Natural killer cell (primary cell): ENCODE measurements around the gene RRP1. TPM values are rescaled to one million over a fixed set of nuclear protein-coding genes. Genes with fewer than 3 reads are reported as not detected.

Experiments used
- ATAC-seq, 3 donors: fragments of 150-1000 bp in 2 of 3; fragments of 200-7000 bp in 1 of 3; cut with Tn5 transposase; 1 replicate in 1 of 3; 2 replicates in 2 of 3; pipeline ENCODE4 v1.10.0; 2021; ENCODE audit warnings: mild to moderate bottlenecking in 2 of 3, moderate library complexity in 2 of 3
- DNase-seq, 2 donors: peaks; one replicate each; pipeline versions ENCODE4 v3.0.0 to v3.0.0-alpha.2; 2013 to 2021; ENCODE audit warnings: mixed read lengths in 1 of 2
- H3K27ac ChIP-seq: one replicate; pipeline ENCODE4 v1.5.1; 2013; ENCODE audit warnings: mild to moderate bottlenecking, low read length
- H3K27me3 ChIP-seq: one replicate; pipeline ENCODE4 v1.6.1; 2013; ENCODE audit warnings: low read length; ENCODE audit not compliant: control insufficient read depth, insufficient read depth
- H3K36me3 ChIP-seq: one replicate; pipeline ENCODE4 v1.6.1; 2013; ENCODE audit warnings: low read length; ENCODE audit not compliant: control insufficient read depth, insufficient read depth
- H3K4me1 ChIP-seq: one replicate; pipeline ENCODE4 v1.6.1; 2013; ENCODE audit warnings: low read length; ENCODE audit not compliant: control insufficient read depth, insufficient read depth
- H3K4me3 ChIP-seq: one replicate; pipeline ENCODE4 v1.5.1; 2013; ENCODE audit warnings: low read length
- H3K9me3 ChIP-seq: one replicate; pipeline ENCODE4 v1.6.1; 2013; ENCODE audit warnings: low read length; ENCODE audit not compliant: control insufficient read depth, insufficient read depth
- H3K27ac Mint-ChIP-seq, 2 donors: one replicate each; pipeline ENCODE4 v1.8.0; 2022; ENCODE audit warnings: mild to moderate bottlenecking in 2 of 2, mixed read lengths in 2 of 2, moderate library complexity in 1 of 2
- H3K27me3 Mint-ChIP-seq, 2 donors: one replicate each; pipeline ENCODE4 v1.8.0; 2022; ENCODE audit warnings: low read depth in 2 of 2, mixed read lengths in 2 of 2
- H3K36me3 Mint-ChIP-seq: one replicate; pipeline ENCODE4 v1.8.0; 2022; ENCODE audit warnings: mixed read lengths
- H3K4me1 Mint-ChIP-seq, 2 donors: one replicate each; pipeline ENCODE4 v1.8.0; 2022; ENCODE audit warnings: mixed read lengths in 2 of 2
- H3K4me3 Mint-ChIP-seq: one replicate; pipeline ENCODE4 v1.8.0; 2022; ENCODE audit warnings: mild to moderate bottlenecking, moderate library complexity, mixed read lengths
- H3K9me3 Mint-ChIP-seq, 2 donors: one replicate each; pipeline ENCODE4 v1.8.0; 2022; ENCODE audit warnings: mixed read lengths in 2 of 2
- WGBS: methylation state at CpG from one replicate; pipeline ENCODE4 v1.1.7; 2013; ENCODE audit warnings: missing lambda C conversion rate; ENCODE audit not compliant: insufficient coverage; 5-methylcytosine and 5-hydroxymethylcytosine counted together
- intact Hi-C: fragments of 100-400 bp; cut with micrococcal nuclease; formaldehyde crosslinking; loops from one replicate; pipeline ENCODE4 v1.14.2; 2022
- total RNA-seq, 4 donors: library from RNA; stranded (reverse); fragments of 120-200 nt in 1 of 4; gene quantifications; one replicate each; pipeline versions ENCODE4 v1.2.3 to v1.2.4, GENCODE V29; 2013 to 2022
- TF ChIP-seq, protein P1 (sequence below): fragments of 200-600 bp; IDR thresholded peaks from one replicate; pipeline ENCODE4 v1.8.0; 2022; ENCODE audit warnings: antibody characterized with exemption

The RRP1 gene
- total RNA-seq, 3 donors from 2014 or later (not counting 1 experiment from before 2014, with no cell fraction given) = 15.7 to 24.6 (median 23.7) TPM

GRCh38 chr21:43826623-43826974, 37.2 kb downstream of the RRP1 start:
- Mint-ChIP-seq H3K4me3 (no peak overlapping the region), H3K27me3 (peaks cover 3 to 7% of the 10 kb centered on the region in 2 donors), H3K27ac (no peak overlapping the region), H3K36me3 (no peaks in the 10 kb centered on the region), H3K4me1 (no peaks in the 10 kb centered on the region), H3K9me3 (no peaks in the 10 kb centered on the region)
- ATAC-seq (no peak), DNase-seq (no peak)
- Histone ChIP-seq H3K27ac (no peak overlapping the region), H3K36me3 (no peaks in the 10 kb centered on the region), H3K4me1 (no peaks in the 10 kb centered on the region), H3K27me3 (no peaks in the 10 kb centered on the region), H3K4me3 (no peak overlapping the region), H3K9me3 (no peaks in the 10 kb centered on the region)
- TF ChIP-seq, protein P1, sequence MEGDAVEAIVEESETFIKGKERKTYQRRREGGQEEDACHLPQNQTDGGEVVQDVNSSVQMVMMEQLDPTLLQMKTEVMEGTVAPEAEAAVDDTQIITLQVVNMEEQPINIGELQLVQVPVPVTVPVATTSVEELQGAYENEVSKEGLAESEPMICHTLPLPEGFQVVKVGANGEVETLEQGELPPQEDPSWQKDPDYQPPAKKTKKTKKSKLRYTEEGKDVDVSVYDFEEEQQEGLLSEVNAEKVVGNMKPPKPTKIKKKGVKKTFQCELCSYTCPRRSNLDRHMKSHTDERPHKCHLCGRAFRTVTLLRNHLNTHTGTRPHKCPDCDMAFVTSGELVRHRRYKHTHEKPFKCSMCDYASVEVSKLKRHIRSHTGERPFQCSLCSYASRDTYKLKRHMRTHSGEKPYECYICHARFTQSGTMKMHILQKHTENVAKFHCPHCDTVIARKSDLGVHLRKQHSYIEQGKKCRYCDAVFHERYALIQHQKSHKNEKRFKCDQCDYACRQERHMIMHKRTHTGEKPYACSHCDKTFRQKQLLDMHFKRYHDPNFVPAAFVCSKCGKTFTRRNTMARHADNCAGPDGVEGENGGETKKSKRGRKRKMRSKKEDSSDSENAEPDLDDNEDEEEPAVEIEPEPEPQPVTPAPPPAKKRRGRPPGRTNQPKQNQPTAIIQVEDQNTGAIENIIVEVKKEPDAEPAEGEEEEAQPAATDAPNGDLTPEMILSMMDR = no peak
- intact Hi-C loops = no loop called here
- WGBS = 89% methylated on average over 7 of the region's 8 CpGs

DNA sequence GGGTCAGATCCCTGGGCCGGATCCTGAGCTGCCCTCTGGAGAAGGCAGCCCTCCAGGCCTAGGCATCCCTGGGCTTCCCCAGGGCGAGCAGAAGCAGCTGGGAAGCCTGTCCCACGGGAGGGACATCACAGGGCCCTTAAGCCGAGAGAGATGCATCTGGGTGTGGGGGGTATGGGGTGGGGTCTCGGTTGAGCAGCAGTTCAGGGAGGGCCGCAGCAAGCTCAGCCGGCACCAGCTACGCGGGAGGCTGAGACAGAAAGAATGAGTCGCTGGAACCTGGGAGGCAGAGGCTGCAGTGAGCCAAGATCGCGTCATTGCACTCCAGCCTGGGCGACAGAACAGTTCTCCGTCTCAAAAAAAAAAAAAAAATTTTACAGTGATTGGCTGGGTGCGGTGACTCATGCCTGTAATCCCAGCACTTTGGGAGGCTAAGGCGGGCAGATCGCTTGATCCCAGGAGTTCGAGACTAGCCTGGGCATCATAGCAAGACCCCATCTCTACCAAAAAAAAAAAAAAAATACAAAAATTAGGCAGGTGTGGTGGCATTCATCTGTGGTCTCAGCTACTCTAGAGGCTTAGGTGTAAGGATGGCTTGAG, 37.7 kb downstream of the RRP1 start:
- intact Hi-C loops = no loop called here
- peaks cover 3 to 7% of the 10 kb centered on the region in 2 donors for H3K27me3 Mint-ChIP-seq
- no peak for DNase-seq
- no peaks in the 10 kb centered on the region for H3K4me1 ChIP-seq
- no peaks in the 10 kb centered on the region for H3K36me3 ChIP-seq
- no peak overlapping the region for H3K4me3 Mint-ChIP-seq
- TF ChIP-seq, protein P1 = no peak
- no peak overlapping the region for H3K4me3 ChIP-seq
- WGBS = 88% methylated on average over 18 of the region's 18 CpGs
- no peaks in the 10 kb centered on the region for H3K9me3 Mint-ChIP-seq
- no peak for ATAC-seq
- H3K9me3 ChIP-seq = no peaks in the 10 kb centered on the region
- no peak overlapping the region for H3K27ac Mint-ChIP-seq
- H3K27me3 ChIP-seq = no peaks in the 10 kb centered on the region
- no peaks in the 10 kb centered on the region for H3K4me1 Mint-ChIP-seq
- no peaks in the 10 kb centered on the region for H3K36me3 Mint-ChIP-seq
- H3K27ac ChIP-seq = no peak overlapping the region

DNA sequence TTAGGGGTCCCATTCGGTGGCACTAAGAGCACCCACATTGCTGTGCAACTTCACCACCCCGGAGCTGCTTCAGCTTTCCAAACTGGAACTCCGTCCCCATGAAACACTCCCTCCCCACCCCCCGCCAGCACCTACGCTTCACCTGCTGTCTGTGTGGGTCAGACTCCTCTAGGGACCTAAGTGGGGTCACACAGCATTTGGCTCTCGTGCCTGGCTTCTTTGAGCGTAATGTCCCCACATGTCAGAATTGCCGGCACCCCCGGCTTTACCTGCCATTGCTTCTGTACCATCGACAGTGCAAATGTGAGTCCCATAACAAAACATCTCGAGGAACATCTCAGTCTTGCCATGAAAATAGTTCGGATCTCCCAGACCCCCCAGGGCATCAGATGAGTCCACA, 39.8 kb downstream of the RRP1 start:
- Mint-ChIP-seq H3K9me3 (no peaks in the 10 kb centered on the region), H3K4me1 (peaks cover 0 to 6% of the 10 kb centered on the region in 2 donors), H3K4me3 (no peak overlapping the region), H3K27me3 (peaks cover 9 to 16% of the 10 kb centered on the region in 2 donors), H3K27ac (no peak overlapping the region), H3K36me3 (no peaks in the 10 kb centered on the region)
- DNase-seq (no peak), ATAC-seq (no peak)
- intact Hi-C loops = no loop called here
- H3K4me1 ChIP-seq = peaks cover 5% of the 10 kb centered on the region
- no peak overlapping the region for H3K27ac ChIP-seq
- no peaks in the 10 kb centered on the region for H3K27me3 ChIP-seq
- H3K36me3 ChIP-seq = no peaks in the 10 kb centered on the region
- peaks cover 4% of the 10 kb centered on the region for H3K9me3 ChIP-seq
- WGBS = 83% methylated on average over 12 of the region's 12 CpGs
- no peak overlapping the region for H3K4me3 ChIP-seq
- TF ChIP-seq, protein P1 = no peak

DNA sequence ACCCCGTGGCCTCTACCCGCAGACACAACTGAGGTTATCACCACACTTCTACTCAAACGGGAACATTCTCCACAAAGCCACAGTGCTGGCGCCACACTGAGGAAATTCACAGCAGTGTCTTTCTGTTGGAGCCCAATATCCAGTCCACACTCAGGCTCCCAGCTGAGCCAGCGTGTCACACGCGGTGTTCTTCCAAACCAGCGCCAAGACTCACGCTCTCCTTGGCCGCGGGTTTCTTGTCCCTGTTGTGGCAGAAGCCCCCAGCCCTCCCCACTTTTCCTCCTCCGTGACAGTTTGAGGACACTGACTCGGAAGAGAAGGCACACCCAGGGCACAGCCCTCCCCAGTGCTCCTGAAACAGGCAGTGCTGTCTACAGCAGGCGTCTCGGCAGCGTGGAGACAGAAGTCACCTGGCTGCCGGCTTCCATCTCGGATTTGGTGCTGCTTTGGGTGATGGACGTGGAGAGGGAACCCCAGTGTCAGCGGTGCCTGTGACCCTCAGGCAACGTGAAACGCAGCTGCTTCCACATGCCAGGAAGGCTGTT, 40.3 kb downstream of the RRP1 start:
- no peak for DNase-seq
- H3K27ac ChIP-seq = no peak overlapping the region
- no peaks in the 10 kb centered on the region for H3K27me3 ChIP-seq
- H3K27ac Mint-ChIP-seq = no peak overlapping the region
- 70% methylated on average over 22 of the region's 22 CpGs for WGBS
- no peaks in the 10 kb centered on the region for H3K36me3 ChIP-seq
- H3K27me3 Mint-ChIP-seq = peaks cover 11 to 17% of the 10 kb centered on the region in 2 donors
- no peak overlapping the region for H3K4me3 ChIP-seq
- ATAC-seq = no peak
- no peaks in the 10 kb centered on the region for H3K36me3 Mint-ChIP-seq
- intact Hi-C loops = no loop called here
- H3K4me3 Mint-ChIP-seq = no peak overlapping the region
- H3K9me3 ChIP-seq = peaks cover 4% of the 10 kb centered on the region
- H3K4me1 Mint-ChIP-seq = peaks cover 3 to 10% of the 10 kb centered on the region in 2 donors
- TF ChIP-seq, protein P1 = no peak
- H3K9me3 Mint-ChIP-seq = no peaks in the 10 kb centered on the region
- peaks cover 10% of the 10 kb centered on the region for H3K4me1 ChIP-seq
